DMS114 treated with DMSO at 0.1 percent for 48 hours (cell line): ENCODE measurements around the gene DNAJC24.

Experiments
- DNase-seq: peaks from one replicate; lab custom pipeline; 2025; ENCODE audit not compliant: unreplicated experiment; lab: John Stamatoyannopoulos, UW

The DNAJC24 gene

GRCh38 chr11:31414338-31414737 is 44.7 kb downstream of the DNAJC24 start:
- DNase-seq = no peak

DNA sequence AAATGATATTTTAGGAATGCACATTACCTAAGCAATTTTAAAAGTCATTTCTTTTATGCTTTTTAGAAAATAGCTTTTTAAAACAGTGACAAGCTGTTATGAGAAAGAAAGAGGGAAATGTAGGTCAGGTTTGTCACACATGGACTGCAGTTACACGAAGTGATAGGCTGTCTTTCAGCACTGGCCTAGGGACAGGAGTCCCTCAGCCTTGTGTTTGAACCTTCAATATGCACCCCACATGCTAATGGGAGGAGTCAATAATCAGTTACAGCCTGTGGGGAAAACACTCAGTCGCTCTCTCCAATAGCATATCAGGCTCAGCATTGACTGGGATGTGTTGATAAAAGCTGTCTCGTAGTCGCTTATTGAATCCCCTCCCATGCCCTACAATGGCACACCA is 45.8 kb downstream of the DNAJC24 start:
- DNase-seq = no peak

- DNase-seq = no peak
Observed at GRCh38 chr11:31417357-31417756, 47.7 kb downstream of the DNAJC24 start.

- no peak for DNase-seq
Observed at GRCh38 chr11:31417816-31418215, 48.2 kb downstream of the DNAJC24 start.

GRCh38 chr11:31419138-31419537 is 49.5 kb downstream of the DNAJC24 start:
- DNase-seq = no peak

DNA sequence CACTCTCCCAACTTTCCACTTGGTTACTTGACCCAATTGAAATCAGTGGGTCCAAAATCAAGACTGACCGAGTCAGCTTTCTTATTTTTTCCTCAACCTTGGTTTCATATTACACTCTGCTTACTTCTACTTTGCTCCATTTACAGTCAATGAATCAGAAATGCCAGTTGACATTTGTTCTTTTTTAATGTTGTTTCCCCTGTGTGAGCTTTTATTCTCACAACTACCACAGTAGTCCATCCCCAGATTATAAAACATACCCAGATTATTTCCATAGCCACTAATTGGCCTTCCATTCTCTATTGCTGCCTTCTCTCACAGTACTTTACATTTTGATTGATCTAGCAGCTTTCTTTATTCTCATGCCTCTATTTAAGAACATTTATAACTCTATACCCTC is 50.0 kb downstream of the DNAJC24 start:
- no peak for DNase-seq

GRCh38 chr11:31421820-31422219 is 52.2 kb downstream of the DNAJC24 start:
- no peak for DNase-seq

DNA sequence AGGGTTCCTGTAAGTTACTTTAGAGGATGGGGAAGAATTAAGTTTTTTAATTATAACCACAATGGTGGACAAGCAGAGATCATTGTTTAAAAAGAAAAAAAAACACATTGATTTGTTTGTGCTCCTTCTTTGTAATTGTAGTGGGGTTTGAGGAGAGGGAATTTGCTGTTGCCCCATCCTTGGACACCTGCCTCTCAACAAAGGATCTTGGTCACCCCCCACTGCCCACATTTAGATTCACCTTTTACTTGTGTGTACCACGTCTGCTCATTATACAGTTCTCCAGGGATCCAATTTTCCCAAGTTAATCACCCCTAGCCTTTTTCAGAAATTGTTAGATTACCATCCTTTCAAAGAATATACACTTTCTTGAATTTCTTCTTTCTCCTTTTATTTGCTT is 53.0 kb downstream of the DNAJC24 start:
- no peak for DNase-seq

DNA sequence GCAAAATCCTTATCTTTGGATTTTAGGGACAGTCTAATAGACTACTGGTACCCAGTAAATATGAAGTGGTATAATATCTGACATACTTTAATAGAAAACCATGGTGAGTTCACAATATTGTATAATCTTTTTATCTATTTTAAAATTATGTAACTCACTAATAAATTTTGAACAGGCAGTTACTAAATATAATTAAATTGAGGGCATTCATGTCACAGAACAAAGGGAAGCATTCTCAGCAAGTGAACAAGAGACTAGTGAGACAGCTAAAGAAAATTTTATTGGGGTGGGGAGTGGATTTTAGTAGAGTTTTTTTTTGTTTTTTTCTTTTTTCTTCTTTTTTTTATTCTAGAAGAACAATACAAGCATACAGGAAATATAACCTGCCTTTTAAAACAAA is 55.0 kb downstream of the DNAJC24 start:
- no peak for DNase-seq

GRCh38 chr11:31433851-31434250 is 64.2 kb downstream of the DNAJC24 start:
- DNase-seq = no peak

- DNase-seq = no peak
Observed at GRCh38 chr11:31437742-31438435, 68.2 kb downstream of the DNAJC24 start.

DNA sequence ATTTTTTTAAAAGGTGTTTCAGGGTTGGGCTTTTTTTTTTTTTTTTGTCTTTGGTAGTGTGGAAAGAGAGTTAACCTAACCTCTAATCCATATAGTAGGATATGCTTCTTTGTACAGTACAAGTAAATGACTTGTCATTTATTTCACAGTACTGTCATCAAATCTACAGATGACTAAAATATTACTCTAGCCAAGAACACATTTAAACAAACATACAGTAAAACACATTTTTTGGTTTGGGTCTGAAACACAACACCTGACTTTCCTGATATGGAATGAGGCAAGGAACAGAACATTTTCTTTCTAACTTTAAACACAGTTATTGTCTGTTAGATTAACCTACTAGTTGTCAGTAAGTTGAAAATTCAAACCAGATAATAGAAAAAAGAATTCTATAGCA is 71.6 kb downstream of the DNAJC24 start:
- no peak for DNase-seq

GRCh38 chr11:31442086-31442485 is 72.4 kb downstream of the DNAJC24 start:
- no peak for DNase-seq

- DNase-seq = no peak
Observed at GRCh38 chr11:31443802-31444201, 74.1 kb downstream of the DNAJC24 start.

- no peak for DNase-seq
Observed at GRCh38 chr11:31445621-31446020, 76.0 kb downstream of the DNAJC24 start.

DNA sequence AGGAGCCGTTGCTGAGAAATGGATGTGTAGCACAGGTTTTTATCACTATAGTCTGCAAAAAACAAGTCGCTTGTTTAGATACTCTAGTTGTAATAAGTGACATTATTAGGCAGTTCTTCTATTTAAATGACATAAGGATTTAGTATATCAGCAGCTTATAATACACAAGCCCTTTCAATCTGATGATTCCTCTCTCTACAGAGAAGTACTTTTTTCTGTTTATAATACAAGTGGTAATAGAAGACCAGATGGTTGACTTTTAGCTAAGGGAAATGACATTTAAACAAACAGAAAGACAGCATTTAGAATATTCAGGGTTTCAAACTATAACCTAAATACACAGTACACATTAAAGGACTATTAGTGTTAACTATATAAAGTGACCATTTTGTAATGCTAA is 79.4 kb downstream of the DNAJC24 start:
- DNase-seq = no peak

DNA sequence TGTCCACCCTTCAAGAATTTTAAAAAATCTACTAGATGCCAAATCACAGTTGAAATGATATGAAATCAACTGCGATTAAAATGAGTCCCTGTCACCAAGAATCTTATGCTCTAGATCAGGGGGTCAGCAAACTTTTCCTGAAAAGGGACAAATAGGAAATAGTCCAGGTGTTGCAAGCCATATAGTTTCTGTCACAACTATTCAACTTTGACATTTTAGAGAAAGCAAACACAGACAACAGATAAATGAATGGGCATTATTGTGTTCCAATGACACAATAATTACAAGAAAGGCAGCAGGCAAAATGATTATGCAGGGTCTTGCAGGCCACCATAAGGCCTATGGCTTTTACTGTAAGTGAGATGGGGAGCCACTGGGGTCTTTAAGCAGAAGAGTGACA is 81.2 kb downstream of the DNAJC24 start:
- DNase-seq = no peak

GRCh38 chr11:31455177-31455576 is 85.5 kb downstream of the DNAJC24 start:
- DNase-seq = no peak

- no peak for DNase-seq
Observed at GRCh38 chr11:31464436-31464835, 94.8 kb downstream of the DNAJC24 start.

- DNase-seq = no peak
Observed at GRCh38 chr11:31474083-31474482, 104.4 kb downstream of the DNAJC24 start.

GRCh38 chr11:31477528-31478222 is 108.0 kb downstream of the DNAJC24 start:
- DNase-seq = no peak

DNA sequence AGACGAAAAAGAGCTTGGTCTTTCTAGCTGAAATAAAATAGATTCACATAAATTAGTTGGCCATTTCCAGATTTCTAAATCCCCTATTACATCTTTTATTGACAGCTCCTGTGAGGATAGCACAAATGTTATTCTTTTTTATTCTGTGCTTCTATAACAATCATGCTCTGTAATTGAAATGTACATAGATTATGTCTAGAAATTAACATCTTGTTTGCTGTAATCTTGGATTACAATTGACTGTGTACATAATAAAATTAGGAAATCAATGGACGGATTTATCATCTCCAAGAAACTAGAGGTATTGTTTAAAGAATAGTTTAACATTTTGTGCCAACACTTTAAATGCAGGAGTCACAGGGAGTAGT is 108.5 kb downstream of the DNAJC24 start:
- no peak for DNase-seq

DNA sequence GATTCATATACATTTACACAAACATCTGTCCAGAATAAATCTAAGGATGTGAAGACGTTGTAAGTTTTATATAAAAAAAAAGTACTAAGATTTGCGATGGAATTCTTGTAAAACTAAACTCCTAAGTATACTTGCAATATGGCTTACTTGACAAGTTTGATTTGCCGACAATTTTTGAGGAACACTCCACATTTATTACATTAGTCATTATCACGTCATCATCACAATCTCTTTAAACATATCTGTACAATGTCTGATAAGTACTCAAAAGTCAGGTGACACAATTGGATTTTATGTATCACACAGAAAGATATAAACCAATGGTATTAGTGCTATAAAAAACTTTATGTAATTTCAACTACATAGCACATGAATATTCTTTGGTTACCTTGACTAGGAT is 109.4 kb downstream of the DNAJC24 start:
- no peak for DNase-seq
